HL-60 (cell line): ENCODE data around the gene RPS19BP1.

Experiments used
- DNase-seq, 2 experiments: peaks; one replicate each; pipeline ENCODE4 v3.0.0-alpha.2; 2010 to 2020; ENCODE audit warnings: low read depth in 1 of 2, low spot score in 1 of 2
- H3K27ac ChIP-seq: fragments of 250-450 bp; sonication (Bioruptor Pico); replicated peaks from 2 replicates; pipeline ENCODE4 v1.5.1; 2020; ENCODE audit warnings: mild to moderate bottlenecking, moderate library complexity
- H3K27me3 ChIP-seq: fragments of 250-450 bp; sonication (Bioruptor Pico); 2 replicates; pipeline ENCODE4 v1.5.1; 2021; ENCODE audit warnings: mild to moderate bottlenecking, moderate library complexity; ENCODE audit not compliant: insufficient read depth, poor library complexity, severe bottlenecking
- H3K4me3 ChIP-seq: replicated peaks from 2 replicates; pipeline ENCODE4 v1.5.1; 2011; ENCODE audit warnings: mild to moderate bottlenecking, control low read depth, low read length; ENCODE audit not compliant: insufficient read depth
- CTCF ChIP-seq: IDR thresholded peaks from one replicate; pipeline ENCODE4 v1.5.1; 2011; ENCODE audit warnings: low read length, control low read depth, inconsistent platforms; ENCODE audit not compliant: insufficient read depth
- GABPA ChIP-seq: IDR thresholded peaks from 2 replicates; pipeline ENCODE4 v1.6.1; 2012; ENCODE audit warnings: low read depth
- POLR2AphosphoS5 ChIP-seq: IDR thresholded peaks from 2 replicates; pipeline ENCODE4 v1.6.1; 2012; ENCODE audit warnings: low read depth
- REST ChIP-seq: IDR thresholded peaks from 2 replicates; pipeline ENCODE4 v1.6.1; 2012; ENCODE audit warnings: low read depth; ENCODE audit not compliant: insufficient replicate concordance
- SPI1 ChIP-seq: IDR thresholded peaks from 2 replicates; pipeline ENCODE4 v1.6.1; 2012; ENCODE audit warnings: low read depth, mild to moderate bottlenecking, borderline replicate concordance

The RPS19BP1 gene

GRCh38 chr22:39519681-39520225 is 12.8 kb downstream of the RPS19BP1 start:
- DNase-seq: peak; percentile 99
- peak overlapping the region; percentile 75 for H3K4me3 ChIP-seq
- no peaks in the 10 kb centered on the region for H3K27me3 ChIP-seq
- H3K27ac ChIP-seq: peak overlapping the region; percentile 98
- no peak for TF ChIP-seq GABPA
- peak; percentile 67 for TF ChIP-seq POLR2AphosphoS5

GRCh38 chr22:39518996-39519680 is 13.4 kb downstream of the RPS19BP1 start:
- Histone ChIP-seq H3K27ac (peak overlapping the region; percentile 98), H3K4me3 (peak overlapping the region; percentile 75), H3K27me3 (no peaks in the 10 kb centered on the region)
- TF ChIP-seq CTCF (no peak), SPI1 (no peak), POLR2AphosphoS5 (no peak; the same call in 1 of the 2 replicates)
- peak in 1 of 2 experiments; percentile 57 for DNase-seq

- no peaks in the 10 kb centered on the region for H3K27me3 ChIP-seq
- no peak for DNase-seq
- TF ChIP-seq CTCF (no peak), SPI1 (no peak), GABPA (no peak), POLR2AphosphoS5 (no peak), REST (no peak)
- H3K4me3 ChIP-seq: no peak overlapping the region
- H3K27ac ChIP-seq: peak overlapping the region; percentile 15; the same call in 1 of the 2 replicates
Measured at GRCh38 chr22:39518144-39518786, 14.3 kb downstream of the RPS19BP1 start.

GRCh38 chr22:39517470-39517869 is 15.1 kb downstream of the RPS19BP1 start:
- no peak for DNase-seq
- no peaks in the 10 kb centered on the region for H3K27me3 ChIP-seq
- H3K27ac ChIP-seq: no peak overlapping the region
- TF ChIP-seq CTCF (no peak), POLR2AphosphoS5 (no peak; the same call in 1 of the 2 replicates), SPI1 (no peak), GABPA (no peak), REST (no peak)
- H3K4me3 ChIP-seq: no peak overlapping the region
